Measurements from ENCODE around the gene RAD51B. TPM values are rescaled to one million over a fixed set of nuclear protein-coding genes. Genes with fewer than 3 reads are reported as not detected.
"Not testable (repeated sequence)": the region's sequence is repeated elsewhere in the genome, so short reads cannot be mapped to it uniquely, and the experiment has no call there.

Gene RAD51B
- total RNA-seq, 4 donors from 2014 or later: 8.9 to 30.3 (median 10.4) TPM

DNA sequence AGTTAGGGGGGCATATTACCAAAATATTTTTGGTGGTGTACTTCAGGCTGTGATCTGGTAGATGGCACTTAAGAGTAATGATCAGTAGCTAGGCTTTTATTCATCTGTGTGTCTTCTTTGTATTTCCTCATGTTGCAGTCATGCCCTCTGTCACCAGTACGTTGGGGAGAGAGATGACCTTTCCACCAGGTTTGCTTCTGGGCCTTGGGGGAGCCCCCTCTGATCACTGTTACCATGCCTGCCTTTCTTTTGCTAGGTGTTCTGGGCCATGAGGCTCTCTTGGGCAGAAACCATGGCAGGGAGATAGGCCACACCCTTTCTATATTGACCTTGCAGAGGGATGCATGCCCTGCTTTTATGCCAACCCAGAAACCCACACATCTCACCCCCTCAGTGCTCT lies 208.5 kb downstream of the RAD51B start:
- DNase-seq (ENCODE audit: low spot score) (no peak), ATAC-seq (ENCODE audit: low FRiP score) (no peak)
- TF ChIP-seq, protein P1, sequence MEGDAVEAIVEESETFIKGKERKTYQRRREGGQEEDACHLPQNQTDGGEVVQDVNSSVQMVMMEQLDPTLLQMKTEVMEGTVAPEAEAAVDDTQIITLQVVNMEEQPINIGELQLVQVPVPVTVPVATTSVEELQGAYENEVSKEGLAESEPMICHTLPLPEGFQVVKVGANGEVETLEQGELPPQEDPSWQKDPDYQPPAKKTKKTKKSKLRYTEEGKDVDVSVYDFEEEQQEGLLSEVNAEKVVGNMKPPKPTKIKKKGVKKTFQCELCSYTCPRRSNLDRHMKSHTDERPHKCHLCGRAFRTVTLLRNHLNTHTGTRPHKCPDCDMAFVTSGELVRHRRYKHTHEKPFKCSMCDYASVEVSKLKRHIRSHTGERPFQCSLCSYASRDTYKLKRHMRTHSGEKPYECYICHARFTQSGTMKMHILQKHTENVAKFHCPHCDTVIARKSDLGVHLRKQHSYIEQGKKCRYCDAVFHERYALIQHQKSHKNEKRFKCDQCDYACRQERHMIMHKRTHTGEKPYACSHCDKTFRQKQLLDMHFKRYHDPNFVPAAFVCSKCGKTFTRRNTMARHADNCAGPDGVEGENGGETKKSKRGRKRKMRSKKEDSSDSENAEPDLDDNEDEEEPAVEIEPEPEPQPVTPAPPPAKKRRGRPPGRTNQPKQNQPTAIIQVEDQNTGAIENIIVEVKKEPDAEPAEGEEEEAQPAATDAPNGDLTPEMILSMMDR (IDR thresholded peaks at IDR 0.05): no peak

DNA sequence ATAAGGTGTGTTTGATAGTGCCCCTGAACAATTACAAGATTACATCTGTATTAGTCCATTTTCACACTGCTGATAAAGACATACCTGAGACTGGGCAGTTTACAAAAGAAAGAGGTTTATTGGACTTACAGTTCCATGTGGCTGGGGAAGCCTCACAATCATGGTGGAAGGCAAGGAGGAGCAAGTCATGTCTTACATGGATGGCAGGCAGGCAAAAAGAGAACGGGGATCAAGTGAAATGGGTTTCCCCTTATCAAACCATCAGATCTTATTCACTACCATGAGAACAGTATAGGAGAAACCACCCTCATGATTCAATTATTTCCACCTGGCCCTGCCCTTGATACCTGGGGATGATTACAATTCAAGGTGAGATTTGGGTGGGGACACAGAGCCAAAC lies 211.4 kb downstream of the RAD51B start:
- not testable (repeated sequence) for ATAC-seq (ENCODE audit: low FRiP score); DNase-seq (ENCODE audit: low spot score)

GRCh38 chr14:68032154-68032553 lies 212.6 kb downstream of the RAD51B start:
- TF ChIP-seq, protein P1 (IDR thresholded peaks at IDR 0.05): no peak
- no peak for ATAC-seq (ENCODE audit: low FRiP score)
- no peak for DNase-seq (ENCODE audit: low spot score)

GRCh38 chr14:68033336-68033932 lies 213.9 kb downstream of the RAD51B start:
- ATAC-seq (ENCODE audit: low FRiP score) (no peak), DNase-seq (ENCODE audit: low spot score) (no peak)
- TF ChIP-seq, protein P1 (IDR thresholded peaks at IDR 0.05): no peak

- no peak for DNase-seq (ENCODE audit: low spot score)
- TF ChIP-seq, protein P1 (IDR thresholded peaks at IDR 0.05): no peak
- no peak for ATAC-seq (ENCODE audit: low FRiP score)
Observed at GRCh38 chr14:68034896-68035295, 215.3 kb downstream of the RAD51B start.

GRCh38 chr14:68036202-68036601 lies 216.6 kb downstream of the RAD51B start:
- TF ChIP-seq, protein P1 (IDR thresholded peaks at IDR 0.05): no peak
- ATAC-seq (ENCODE audit: low FRiP score): no peak
- DNase-seq (ENCODE audit: low spot score): no peak

DNA sequence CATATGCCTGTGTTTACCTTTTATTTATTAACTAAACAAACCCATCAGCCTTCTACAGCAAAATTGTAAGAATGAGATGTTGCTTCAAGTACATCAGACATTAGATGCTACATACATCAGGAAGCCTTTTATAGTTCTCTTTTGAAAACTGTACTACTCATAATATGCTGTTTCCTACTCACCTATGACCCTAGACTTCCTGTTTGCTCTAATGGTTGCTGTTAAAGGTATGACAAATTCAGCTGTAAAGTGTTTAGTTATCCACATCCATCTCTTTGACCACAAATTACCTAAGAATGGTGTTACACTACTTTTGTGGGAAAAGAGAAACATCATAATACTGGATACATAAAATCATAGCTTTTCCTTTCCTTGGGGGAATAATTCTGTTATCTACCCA lies 220.0 kb downstream of the RAD51B start:
- TF ChIP-seq, protein P1 (IDR thresholded peaks at IDR 0.05): no peak
- ATAC-seq (ENCODE audit: low FRiP score) (no peak), DNase-seq (ENCODE audit: low spot score) (no peak)

All from omental fat pad (tissue), 4 donors.